Spleen (tissue), 11 donors: ENCODE measurements around the gene GALNTL6. TPM values are rescaled to one million over a fixed set of nuclear protein-coding genes. Genes with fewer than 3 reads are reported as not detected.

Experiments used
- DNase-seq: peaks from one replicate; pipeline ENCODE4 v3.0.0-alpha.2; 2020
- H3K27ac ChIP-seq, 8 donors: fragments of 200-600 bp; sonication (generic) in 7 of 8; 1 replicate in 4 of 8; 2 replicates in 4 of 8; pipeline versions ENCODE4 v1.5.0 to v1.8.0; 2016 to 2021; ENCODE audit warnings: inconsistent platforms in 4 of 8, mild to moderate bottlenecking in 4 of 8, moderate library complexity in 1 of 8
- H3K27me3 ChIP-seq, 7 donors: fragments of 200-600 bp; sonication (generic) in 6 of 7; replicated peaks in 1 of 7; 1 replicate in 4 of 7; 2 replicates in 3 of 7; pipeline versions ENCODE4 v1.5.0 to v1.8.0; 2016 to 2021; ENCODE audit warnings: inconsistent platforms in 3 of 7, mild to moderate bottlenecking in 1 of 7
- H3K36me3 ChIP-seq, 6 donors: fragments of 200-600 bp; sonication (generic) in 5 of 6; 1 replicate in 4 of 6; 2 replicates in 2 of 6; pipeline versions ENCODE4 v1.5.0 to v1.8.0; 2016 to 2021; ENCODE audit warnings: inconsistent platforms in 2 of 6
- H3K4me1 ChIP-seq, 6 donors: fragments of 200-600 bp; sonication (generic) in 5 of 6; 1 replicate in 3 of 6; 2 replicates in 3 of 6; pipeline versions ENCODE4 v1.5.0 to v1.8.0; 2016 to 2021; ENCODE audit warnings: inconsistent platforms in 3 of 6
- H3K4me3 ChIP-seq, 8 donors: fragments of 200-600 bp; sonication (generic) in 7 of 8; 1 replicate in 4 of 8; 2 replicates in 4 of 8; pipeline versions ENCODE4 v1.5.0 to v1.8.0; 2016 to 2021; ENCODE audit warnings: inconsistent platforms in 4 of 8, mild to moderate bottlenecking in 4 of 8, moderate library complexity in 2 of 8
- H3K9me3 ChIP-seq, 8 donors: fragments of 200-600 bp; sonication (generic) in 7 of 8; 1 replicate in 4 of 8; 2 replicates in 4 of 8; pipeline versions ENCODE4 v1.5.0 to v1.8.0; 2016 to 2021; ENCODE audit warnings: inconsistent platforms in 4 of 8
- CTCF ChIP-seq, 11 experiments: fragments of 200-600 bp in 7 of 11; fragments of 450-650 bp in 4 of 11; sonication (generic) in 4 of 11; IDR thresholded peaks in 8 of 11; conservative IDR thresholded peaks in 3 of 11; 1 replicate in 7 of 11; 2 replicates in 4 of 11; pipeline versions ENCODE4 v1.4.0 to v1.8.0; 2016 to 2021; ENCODE audit warnings: antibody characterized with exemption in 11 of 11, inconsistent platforms in 4 of 11, mild to moderate bottlenecking in 1 of 11
- POLR2A ChIP-seq, 3 donors: fragments of 450-650 bp; IDR thresholded peaks; one replicate each; pipeline ENCODE4 v1.5.1; 2017; ENCODE audit warnings: antibody characterized with exemption in 3 of 3, mild to moderate bottlenecking in 1 of 3
- POLR2AphosphoS5 ChIP-seq, 3 donors: sonication (generic); formaldehyde crosslinking; IDR thresholded peaks; one replicate each; pipeline ENCODE4 v1.5.1; 2017; ENCODE audit warnings: antibody characterized with exemption in 3 of 3
- WGBS, 5 donors: extraction: QIAGEN DNeasy Blood & Tissue Kit in 3 of 5; methylation state at CpG; one replicate each; pipeline versions ENCODE4 v1.1.5 to v1.1.7; 2013 to 2018; 5-methylcytosine and 5-hydroxymethylcytosine counted together
- intact Hi-C: fragments of 100-400 bp; cut with DNase I; formaldehyde crosslinking; loops from one replicate; pipeline ENCODE4 v1.15.0; 2023; ENCODE audit warnings: low total_unique reads
- polyA plus RNA-seq, 3 donors: library from polyadenylated mRNA; stranded (reverse); fragments of 200-250 nt; gene quantifications; one replicate each; pipeline ENCODE4 v1.2.1, GENCODE V29; 2013
- total RNA-seq, 7 donors: library from RNA; depleted of rRNA in 3 of 7; stranded (reverse); fragments of >200 nt in 3 of 7; fragmentation: NEBNext Ultra II Directional in 4 of 7; extraction: Animal tissue kit (Norgen Biotek cat#: 25700) in 4 of 7; gene quantifications; one replicate each; pipeline versions ENCODE4 v1.1.0 to v1.2.1, GENCODE V29; 2016 to 2021
- donor health status: healthy with polysubstance abuse.
- donor health status: DM: no; HTN: no; CAD: no; lungs with moderate emphysema.
- donor health status: DM: no; HTN: no; CAD: no.
- donor health status: Bipolar disorder and iron deficiency.
- donor health status: healthy.
- donor health status: DM: no; HTN: no; CAD: no.
- donor health status: DM: yes; HTN: yes; CAD: no.

The GALNTL6 gene
- total and polyA plus RNA-seq, 10 donors, result 3.2 to 12.5 (median 7.1) TPM

- no peaks in the 10 kb centered on the region for H3K36me3 ChIP-seq
- no peaks in the 10 kb centered on the region for H3K4me1 ChIP-seq
- WGBS, 5 donors, result 66 to 79% (median 75%) methylated on average over 3 of the region's 3 CpGs
- intact Hi-C loops, result no loop called here
- H3K4me3 ChIP-seq, result no peak overlapping the region
- DNase-seq, result no peak
- H3K27ac ChIP-seq, result no peak overlapping the region
- H3K27me3 ChIP-seq, result no peaks in the 10 kb centered on the region
- peaks cover 0 to 26% (median 14%) of the 10 kb centered on the region in 8 donors for H3K9me3 ChIP-seq
- TF ChIP-seq CTCF (IDR thresholded peaks at IDR 0.05 in 8 of 11, conservative IDR thresholded peaks at IDR 0.05 in 3 of 11) (no peak), POLR2AphosphoS5 (IDR thresholded peaks at IDR 0.05) (no peak), POLR2A (IDR thresholded peaks at IDR 0.05) (no peak)
These were observed 83.2 kb downstream of the GALNTL6 start for GRCh38 chr4:171896426-171896825.

GRCh38 chr4:171919314-171919713 is 106.1 kb downstream of the GALNTL6 start:
- H3K9me3 ChIP-seq, result peaks cover 0 to 8% (median 0%) of the 10 kb centered on the region in 8 donors
- H3K27me3 ChIP-seq, result no peaks in the 10 kb centered on the region
- 36 to 52% (median 43%) methylated on average over 2 of the region's 2 CpGs for WGBS, 5 donors
- H3K36me3 ChIP-seq, result no peaks in the 10 kb centered on the region
- H3K27ac ChIP-seq, result no peak overlapping the region
- H3K4me1 ChIP-seq, result no peaks in the 10 kb centered on the region
- TF ChIP-seq CTCF (IDR thresholded peaks at IDR 0.05 in 8 of 11, conservative IDR thresholded peaks at IDR 0.05 in 3 of 11), result no peak
- H3K4me3 ChIP-seq, result no peak overlapping the region
- DNase-seq, result no peak
- intact Hi-C loops, result no loop called here

- 84 to 93% (median 87%) methylated on average over 3 of the region's 3 CpGs for WGBS, 5 donors
- Histone ChIP-seq H3K9me3 (peaks cover 0 to 8% (median 0%) of the 10 kb centered on the region in 8 donors), H3K27me3 (no peaks in the 10 kb centered on the region), H3K4me3 (no peak overlapping the region), H3K4me1 (no peaks in the 10 kb centered on the region), H3K27ac (no peak overlapping the region), H3K36me3 (no peaks in the 10 kb centered on the region)
- intact Hi-C loops, result no loop called here
- TF ChIP-seq POLR2A (IDR thresholded peaks at IDR 0.05) (no peak), POLR2AphosphoS5 (IDR thresholded peaks at IDR 0.05) (no peak), CTCF (IDR thresholded peaks at IDR 0.05 in 8 of 11, conservative IDR thresholded peaks at IDR 0.05 in 3 of 11) (no peak)
- no peak for DNase-seq
These were observed 107.7 kb downstream of the GALNTL6 start for GRCh38 chr4:171920901-171921300.

GRCh38 chr4:171924746-171925376 is 111.7 kb downstream of the GALNTL6 start:
- H3K36me3 ChIP-seq, result no peaks in the 10 kb centered on the region
- H3K9me3 ChIP-seq, result peaks cover 0 to 4% (median 0%) of the 10 kb centered on the region in 8 donors
- no peaks in the 10 kb centered on the region for H3K27me3 ChIP-seq
- H3K4me3 ChIP-seq, result no peak overlapping the region
- DNase-seq, result no peak
- WGBS, 5 donors, result 75 to 84% (median 76%) methylated on average over 5 of the region's 5 CpGs
- H3K27ac ChIP-seq, result no peak overlapping the region
- intact Hi-C loops, result no loop called here
- TF ChIP-seq POLR2AphosphoS5 (IDR thresholded peaks at IDR 0.05) (no peak), POLR2A (IDR thresholded peaks at IDR 0.05) (no peak), CTCF (IDR thresholded peaks at IDR 0.05 in 8 of 11, conservative IDR thresholded peaks at IDR 0.05 in 3 of 11) (no peak)
- H3K4me1 ChIP-seq, result no peaks in the 10 kb centered on the region
